HFFc6 (cell line): ENCODE data around the gene SYT8. TPM values are rescaled to one million over a fixed set of nuclear protein-coding genes. Genes with fewer than 3 reads are reported as not detected.

Experiments
- DNase-seq: peaks from one replicate; pipeline ENCODE4 v3.0.0-alpha.2; 2018
- H3K27ac Mint-ChIP-seq: 2 replicates; pipeline ENCODE4 v1.8.0; 2020; ENCODE audit warnings: mild to moderate bottlenecking, mixed read lengths
- H3K27me3 Mint-ChIP-seq: 2 replicates; pipeline ENCODE4 v1.8.0; 2021; ENCODE audit warnings: mild to moderate bottlenecking, moderate library complexity, mixed read lengths; ENCODE audit not compliant: insufficient read depth
- H3K36me3 Mint-ChIP-seq: 2 replicates; pipeline ENCODE4 v1.8.0; 2021; ENCODE audit warnings: low read depth, mixed read lengths
- H3K4me1 Mint-ChIP-seq: 2 replicates; pipeline ENCODE4 v1.8.0; 2020; ENCODE audit warnings: low read depth, mixed read lengths
- H3K4me3 Mint-ChIP-seq: 2 replicates; pipeline ENCODE4 v1.8.0; 2020; ENCODE audit warnings: mild to moderate bottlenecking, moderate library complexity, mixed read lengths
- H3K9me3 Mint-ChIP-seq: 2 replicates; pipeline ENCODE4 v1.8.0; 2020; ENCODE audit warnings: mild to moderate bottlenecking, mixed read lengths
- CTCF ChIP-seq: fragments of 200-600 bp; sonication (generic); IDR thresholded peaks from 2 replicates; pipeline ENCODE4 v1.5.0; 2021; ENCODE audit warnings: antibody characterized with exemption, mild to moderate bottlenecking
- total RNA-seq, 6 experiments: library from RNA; stranded (reverse); fragmentation: NEBNext Ultra II Directional; extraction: Animal tissue kit (Norgen Biotek cat#: 25700); gene quantifications; 2 replicates in 1 of 6; 3 replicates in 5 of 6; pipeline ENCODE4 v1.2.3, GENCODE V29; 2021

Gene SYT8
- total RNA-seq, 6 experiments from 2014 or later = not detected

- Mint-ChIP-seq H3K4me3 (no peak overlapping the region), H3K4me1 (peaks cover 20% of the 10 kb centered on the region), H3K27me3 (peaks cover 3% of the 10 kb centered on the region), H3K27ac (no peak overlapping the region), H3K36me3 (no peaks in the 10 kb centered on the region), H3K9me3 (no peaks in the 10 kb centered on the region)
- TF ChIP-seq CTCF = no peak
- DNase-seq = no peak
Observed at GRCh38 chr11:1866226-1866625, 31.4 kb downstream of the SYT8 start.

GRCh38 chr11:1866776-1867175, 32.0 kb downstream of the SYT8 start:
- no peak for TF ChIP-seq CTCF
- DNase-seq = no peak
- Mint-ChIP-seq H3K4me3 (no peak overlapping the region), H3K27me3 (peaks cover 3% of the 10 kb centered on the region), H3K36me3 (no peaks in the 10 kb centered on the region), H3K4me1 (peaks cover 20% of the 10 kb centered on the region), H3K9me3 (no peaks in the 10 kb centered on the region), H3K27ac (no peak overlapping the region)

GRCh38 chr11:1867381-1867780, 32.6 kb downstream of the SYT8 start:
- H3K36me3 Mint-ChIP-seq = no peaks in the 10 kb centered on the region
- H3K4me3 Mint-ChIP-seq = no peak overlapping the region
- H3K4me1 Mint-ChIP-seq = peaks cover 20% of the 10 kb centered on the region
- peaks cover 3% of the 10 kb centered on the region for H3K27me3 Mint-ChIP-seq
- no peaks in the 10 kb centered on the region for H3K9me3 Mint-ChIP-seq
- TF ChIP-seq CTCF = no peak
- DNase-seq = no peak
- no peak overlapping the region for H3K27ac Mint-ChIP-seq

- Mint-ChIP-seq H3K9me3 (no peaks in the 10 kb centered on the region), H3K36me3 (no peaks in the 10 kb centered on the region), H3K4me1 (peaks cover 15% of the 10 kb centered on the region), H3K4me3 (no peak overlapping the region), H3K27ac (no peak overlapping the region), H3K27me3 (peaks cover 3% of the 10 kb centered on the region)
- TF ChIP-seq CTCF = no peak
- no peak for DNase-seq
Observed at GRCh38 chr11:1868056-1868635, 33.4 kb downstream of the SYT8 start.

GRCh38 chr11:1868636-1869291, 34.0 kb downstream of the SYT8 start:
- no peak for DNase-seq
- no peak overlapping the region for H3K27ac Mint-ChIP-seq
- peaks cover 8% of the 10 kb centered on the region for H3K4me1 Mint-ChIP-seq

More at GRCh38 chr11:1868636-1869291, 34.0 kb downstream of the SYT8 start:
- TF ChIP-seq CTCF = no peak
- H3K9me3 Mint-ChIP-seq = no peaks in the 10 kb centered on the region
- H3K4me3 Mint-ChIP-seq = no peak overlapping the region
- H3K27me3 Mint-ChIP-seq = peaks cover 3% of the 10 kb centered on the region
- no peaks in the 10 kb centered on the region for H3K36me3 Mint-ChIP-seq
